K562 (cell line): Measurements from ENCODE around the gene C5AR2. TPM values are rescaled to one million over a fixed set of nuclear protein-coding genes. Genes with fewer than 3 reads are reported as not detected.

Experiments used
- ATAC-seq: fragments of 200-7000 bp; cut with Tn5 transposase; 3 replicates; pipeline ENCODE4 v1.9.1; 2020; ENCODE audit warnings: moderate library complexity
- BruUV-seq: library from RNA; stranded (reverse); fragments of 400-500 nt; replicated peaks from 2 replicates; lab custom pipeline; 2021; lab: Mats Ljungman, UMichigan
- CTCF ChIA-PET: fragments of 300-600 bp; formaldehyde crosslinking; extraction: SDS; loops from one replicate; lab custom pipeline; 2021; ENCODE audit warnings: low intra/inter-chr PET ratio; lab: Yijun Ruan, JAX
- POLR2A ChIA-PET: fragments of 300-600, 350-650 bp; sonication (Branson Sonifier 250); formaldehyde crosslinking; extraction: SDS; loops from one replicate; lab custom pipeline; 2021; ENCODE audit warnings: antibody characterized with exemption, inconsistent platforms; lab: Yijun Ruan, JAX
- DNase-seq, 4 experiments: peaks; one replicate each; pipeline versions ENCODE4 v3.0.0 to v3.0.0-alpha.2; 2011 to 2018; ENCODE audit warnings: low spot score in 3 of 4, mixed read lengths in 3 of 4; ENCODE audit errors: extremely low read depth in 1 of 4
- FAIRE-seq: peaks from 2 replicates; lab custom pipeline; 2011; peaks lifted over from hg19 to GRCh38; lab: Jason Lieb, UNC
- H2AFZ ChIP-seq: 2 replicates; pipeline ENCODE4 v1.6.0; 2011; ENCODE audit warnings: low read depth, low read length, control low read depth, inconsistent platforms
- H3K27ac ChIP-seq: fragments of 200-600 bp; 3 replicates; pipeline ENCODE4 v1.8.0; 2011; ENCODE audit warnings: low read depth, mild to moderate bottlenecking, control low read depth, inconsistent platforms, low read length, moderate library complexity, mixed read lengths; ENCODE audit errors: extremely low read depth
- H3K27me3 ChIP-seq, 2 experiments: fragments of 300-600 bp in 1 of 2; 2 replicates in 1 of 2; 3 replicates in 1 of 2; pipeline versions ENCODE4 v1.6.0 to v1.8.0; 2011; ENCODE audit warnings: inconsistent platforms in 2 of 2, low read length in 2 of 2, mild to moderate bottlenecking in 1 of 2, mixed read lengths in 1 of 2, moderate library complexity in 1 of 2; ENCODE audit not compliant: control insufficient read depth in 2 of 2, insufficient read depth in 2 of 2
- H3K36me3 ChIP-seq: fragments of 300-600 bp; 3 replicates; pipeline ENCODE4 v1.8.0; 2011; ENCODE audit warnings: mild to moderate bottlenecking, low read length, inconsistent platforms; ENCODE audit not compliant: control insufficient read depth, insufficient read depth
- H3K4me1 ChIP-seq, 2 experiments: fragments of 200-600 bp in 1 of 2; replicated peaks in 1 of 2; 2 replicates in 1 of 2; 3 replicates in 1 of 2; pipeline versions ENCODE4 v1.5.1 to v1.8.0; 2011; ENCODE audit warnings: inconsistent platforms in 2 of 2, low read length in 2 of 2, mild to moderate bottlenecking in 1 of 2, mixed read lengths in 1 of 2, moderate library complexity in 1 of 2; ENCODE audit not compliant: control insufficient read depth in 2 of 2, insufficient read depth in 2 of 2
- H3K4me2 ChIP-seq: 2 replicates; pipeline ENCODE4 v1.6.1; 2011; ENCODE audit warnings: low read length, control low read depth, inconsistent platforms, mixed read lengths; ENCODE audit not compliant: insufficient read depth
- H3K4me3 ChIP-seq: fragments of 200-600 bp; sonication (generic), shearing (Covaris generic); 2 replicates; pipeline ENCODE4 v1.5.1; 2016; ENCODE audit warnings: control low read depth, inconsistent platforms
- H3K79me2 ChIP-seq: fragments of 200-600 bp; 3 replicates; pipeline ENCODE4 v1.8.0; 2011; ENCODE audit warnings: low read length, inconsistent platforms; ENCODE audit not compliant: control insufficient read depth, insufficient read depth
- H3K9ac ChIP-seq, 2 experiments: 2 replicates each; pipeline versions ENCODE4 v1.6.0 to v1.6.1; 2011; ENCODE audit warnings: low read depth in 2 of 2, low read length in 2 of 2, control low read depth in 1 of 2, inconsistent platforms in 1 of 2, mild to moderate bottlenecking in 1 of 2, mixed read lengths in 1 of 2; ENCODE audit not compliant: insufficient read depth in 1 of 2
- H3K9me1 ChIP-seq: one replicate; pipeline ENCODE4 v1.6.0; 2011; ENCODE audit warnings: inconsistent platforms, mild to moderate bottlenecking, low read length, moderate library complexity; ENCODE audit not compliant: control insufficient read depth, insufficient read depth
- H3K9me3 ChIP-seq: replicated peaks from 2 replicates; pipeline ENCODE4 v1.5.1; 2011; ENCODE audit warnings: low read depth, low read length, inconsistent platforms; ENCODE audit not compliant: control insufficient read depth, insufficient read depth
- H4K20me1 ChIP-seq: replicated peaks from 2 replicates; pipeline ENCODE4 v1.6.1; 2011; ENCODE audit warnings: low read length, inconsistent platforms, mixed read lengths; ENCODE audit not compliant: control insufficient read depth, insufficient read depth
- FOXA3 ChIP-seq, 2 experiments: fragments of 450-650 bp in 1 of 2; sonication (generic) in 1 of 2; formaldehyde crosslinking; IDR thresholded peaks in 1 of 2; conservative IDR thresholded peaks in 1 of 2; 2 replicates each; pipeline versions ENCODE4 v1.4.0 to v1.8.0; 2020 to 2022; ENCODE audit warnings: mild to moderate bottlenecking in 2 of 2, missing genetic modification reagents in 1 of 2
- FOXP1 ChIP-seq: sonication (generic); formaldehyde crosslinking; IDR thresholded peaks from 2 replicates; pipeline ENCODE4 v1.8.0; 2022; ENCODE audit warnings: mild to moderate bottlenecking, missing genetic modification reagents
- JUNB ChIP-seq: fragments of 450-650 bp; formaldehyde crosslinking; conservative IDR thresholded peaks from 2 replicates; pipeline ENCODE4 v1.4.0; 2020; ENCODE audit warnings: mild to moderate bottlenecking
- NFIX ChIP-seq: fragments of 250-450 bp; sonication (Bioruptor Pico); IDR thresholded peaks from 2 replicates; pipeline ENCODE4 v1.4.0; 2020; ENCODE audit warnings: low read depth, mild to moderate bottlenecking, moderate library complexity
- PTBP1 ChIP-seq: fragments of 200-400 bp; formaldehyde crosslinking; IDR thresholded peaks from 2 replicates; pipeline ENCODE4 v1.6.1; 2017; ENCODE audit warnings: low read depth, low read length
- RBM25 ChIP-seq: fragments of 200-400 bp; formaldehyde crosslinking; IDR thresholded peaks from 2 replicates; pipeline ENCODE4 v1.6.1; 2018; ENCODE audit warnings: low read length, low read depth, moderate library complexity; ENCODE audit not compliant: severe bottlenecking
- SMARCA5 ChIP-seq: fragments of 450-650 bp; IDR thresholded peaks from 2 replicates; pipeline ENCODE4 v1.6.1; 2016
- SP2 ChIP-seq: IDR thresholded peaks from 2 replicates; pipeline ENCODE4 v1.6.1; 2011; ENCODE audit warnings: mild to moderate bottlenecking, low read depth, low read length, moderate library complexity; ENCODE audit not compliant: poor library complexity, severe bottlenecking; ENCODE audit errors: extremely low read depth
- ZFP36 ChIP-seq: fragments of 150-350 bp; IDR thresholded peaks from 2 replicates; pipeline ENCODE4 v1.6.1; 2018; ENCODE audit warnings: low read length, low read depth; ENCODE audit not compliant: partially characterized antibody
- WGBS: fragments of 100-300 bp; shearing (Covaris generic); methylation state at CpG from one replicate; pipeline ENCODE4 v1.1.6; 2016; ENCODE audit warnings: low coverage, mixed read lengths; ENCODE audit not compliant: insufficient coverage; ENCODE audit errors: missing lambda C conversion rate; 5-methylcytosine and 5-hydroxymethylcytosine counted together
- in situ Hi-C: fragments of 300-500 bp; cut with MboI; formaldehyde crosslinking; loops from 4 replicates; pipeline ENCODE4 v1.15.0; 2018; ENCODE audit warnings: inconsistent platforms, mixed read lengths
- intact Hi-C: fragments of 100-400 bp; cut with micrococcal nuclease; formaldehyde crosslinking; loops from 2 replicates; pipeline ENCODE4 v1.14.2; 2022
- polyA plus RNA-seq, 8 experiments: library from polyadenylated mRNA; depleted of rRNA in 4 of 8; stranded (reverse) in 5 of 8; unstranded in 3 of 8; fragments of >200 nt; fragmentation: Nextera tagmentation in 2 of 8; fragmentation: Illumina TruSeq in 1 of 8; extraction: Ambion mirVana in 2 of 8; extraction: Trizol in 1 of 8; gene quantifications; 2 replicates each; pipeline versions ENCODE4 v1.2.1 to v1.2.3, GENCODE V29; 2011 to 2014; ENCODE audit warnings: inconsistent platforms in 1 of 8, missing spikeins in 1 of 8
- total RNA-seq, 7 experiments: library from RNA; depleted of rRNA in 6 of 7; stranded (reverse); fragments of >200 nt in 6 of 7; fragmentation: Illumina TruSeq in 2 of 7; extraction: Trizol in 2 of 7; gene quantifications; 2 replicates each; pipeline versions ENCODE4 v1.2.1 to v1.2.3, GENCODE V29; 2011 to 2021; ENCODE audit warnings: low replicate concordance in 1 of 7
- TF ChIP-seq, protein P1 (sequence below): fragments of 450-650 bp; IDR thresholded peaks from 2 replicates; pipeline ENCODE4 v1.6.1; 2016; ENCODE audit warnings: low read depth
- TF ChIP-seq, protein P2 (sequence below): fragments of 450-650 bp; conservative IDR thresholded peaks from 2 replicates; pipeline ENCODE4 v1.6.1; 2016; ENCODE audit warnings: missing genetic modification characterization, low read depth, mild to moderate bottlenecking, missing compliant biosample characterization, moderate library complexity
- TF ChIP-seq, protein P3 (sequence below): sonication (generic); formaldehyde crosslinking; IDR thresholded peaks from 2 replicates; pipeline ENCODE4 v1.9.0; 2022; ENCODE audit warnings: mild to moderate bottlenecking, missing genetic modification reagents

Gene C5AR2
- total and polyA plus RNA-seq, 9 of the 15 experiments (the other 6 are each of a cell fraction or from before 2014, with no cell fraction given), result 0.01 to 1.1 (median 0.13) TPM

DNA sequence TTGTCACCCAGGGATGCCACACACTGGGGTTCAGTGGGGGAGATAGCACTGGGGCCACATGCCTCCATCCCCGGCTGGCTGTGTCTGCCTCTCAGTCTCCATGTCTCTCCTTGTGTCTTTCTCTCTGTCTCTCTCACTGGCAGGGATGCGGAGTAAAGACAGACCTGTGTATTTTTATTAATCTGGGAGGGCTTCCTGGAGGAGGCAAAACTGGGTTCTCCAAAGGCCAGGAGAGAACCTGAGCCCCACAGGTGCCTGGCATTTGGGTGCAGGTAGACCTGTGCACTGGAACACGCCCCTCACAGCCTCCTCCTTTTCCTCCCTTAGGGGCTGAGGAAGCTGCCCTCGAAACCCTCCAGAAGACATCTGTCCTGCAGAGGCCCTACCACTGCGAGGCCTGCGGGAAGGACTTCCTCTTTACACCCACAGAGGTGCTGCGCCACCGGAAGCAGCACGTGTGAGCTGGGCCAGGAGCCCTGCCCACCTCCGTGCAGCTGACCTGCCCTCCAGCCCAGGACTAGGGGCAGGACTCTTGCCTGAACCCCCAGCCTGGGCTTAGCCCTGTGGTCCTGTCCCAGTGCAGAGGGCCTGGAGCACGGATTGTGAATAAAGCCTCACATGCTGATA, 49.8 kb downstream of the C5AR2 start:
- no peak overlapping the region for H3K4me3 ChIP-seq
- H3K27ac ChIP-seq, result no peak overlapping the region
- CTCF ChIA-PET, result no interaction called here
- H3K4me1 ChIP-seq, result peaks cover 7 to 22% of the 10 kb centered on the region in 2 experiments; a peak in 4 of 5 replicates
- H2AFZ ChIP-seq, result no peak overlapping the region
- no peaks in the 10 kb centered on the region for H3K79me2 ChIP-seq
- no peaks in the 10 kb centered on the region for H3K9me1 ChIP-seq
- WGBS, result 84% methylated on average over 11 of the region's 11 CpGs
- ATAC-seq (no peak; the same call in 2 of the 3 replicates), DNase-seq (no peak), FAIRE-seq (no peak)
- in situ Hi-C loops (no loop called here), intact Hi-C loops (no loop called here)
- peak overlapping the region in 1 of 2 experiments; percentile 71; a peak in 2 of 4 replicates for H3K9ac ChIP-seq
- H3K4me2 ChIP-seq, result no peak overlapping the region
- H3K9me3 ChIP-seq, result no peaks in the 10 kb centered on the region
- H3K36me3 ChIP-seq, result peaks cover 55% of the 10 kb centered on the region; the same call in 2 of the 3 replicates
- peaks cover 2 to 8% of the 10 kb centered on the region in 2 experiments; a peak in 3 of 5 replicates for H3K27me3 ChIP-seq
- H4K20me1 ChIP-seq, result peaks cover 5% of the 10 kb centered on the region; the same call in 1 of the 2 replicates
- POLR2A ChIA-PET, result interaction anchor here (0.8 to 1.5 kb wide), 2 partner anchors 11 to 65 kb away, joined by 3 read pairs; no protein-coding TSS in a partner anchor
- BruUV-seq, result no TSS peak
- peak; percentile 51; the same call in 1 of the 2 replicates for TF ChIP-seq SMARCA5
- TF ChIP-seq NFIX (CRISPR knock-in tag), result no peak
- 0 out of 2 replicates have a peak, but pooled peaks have one; percentile 72 for TF ChIP-seq PTBP1
- TF ChIP-seq, protein P1, sequence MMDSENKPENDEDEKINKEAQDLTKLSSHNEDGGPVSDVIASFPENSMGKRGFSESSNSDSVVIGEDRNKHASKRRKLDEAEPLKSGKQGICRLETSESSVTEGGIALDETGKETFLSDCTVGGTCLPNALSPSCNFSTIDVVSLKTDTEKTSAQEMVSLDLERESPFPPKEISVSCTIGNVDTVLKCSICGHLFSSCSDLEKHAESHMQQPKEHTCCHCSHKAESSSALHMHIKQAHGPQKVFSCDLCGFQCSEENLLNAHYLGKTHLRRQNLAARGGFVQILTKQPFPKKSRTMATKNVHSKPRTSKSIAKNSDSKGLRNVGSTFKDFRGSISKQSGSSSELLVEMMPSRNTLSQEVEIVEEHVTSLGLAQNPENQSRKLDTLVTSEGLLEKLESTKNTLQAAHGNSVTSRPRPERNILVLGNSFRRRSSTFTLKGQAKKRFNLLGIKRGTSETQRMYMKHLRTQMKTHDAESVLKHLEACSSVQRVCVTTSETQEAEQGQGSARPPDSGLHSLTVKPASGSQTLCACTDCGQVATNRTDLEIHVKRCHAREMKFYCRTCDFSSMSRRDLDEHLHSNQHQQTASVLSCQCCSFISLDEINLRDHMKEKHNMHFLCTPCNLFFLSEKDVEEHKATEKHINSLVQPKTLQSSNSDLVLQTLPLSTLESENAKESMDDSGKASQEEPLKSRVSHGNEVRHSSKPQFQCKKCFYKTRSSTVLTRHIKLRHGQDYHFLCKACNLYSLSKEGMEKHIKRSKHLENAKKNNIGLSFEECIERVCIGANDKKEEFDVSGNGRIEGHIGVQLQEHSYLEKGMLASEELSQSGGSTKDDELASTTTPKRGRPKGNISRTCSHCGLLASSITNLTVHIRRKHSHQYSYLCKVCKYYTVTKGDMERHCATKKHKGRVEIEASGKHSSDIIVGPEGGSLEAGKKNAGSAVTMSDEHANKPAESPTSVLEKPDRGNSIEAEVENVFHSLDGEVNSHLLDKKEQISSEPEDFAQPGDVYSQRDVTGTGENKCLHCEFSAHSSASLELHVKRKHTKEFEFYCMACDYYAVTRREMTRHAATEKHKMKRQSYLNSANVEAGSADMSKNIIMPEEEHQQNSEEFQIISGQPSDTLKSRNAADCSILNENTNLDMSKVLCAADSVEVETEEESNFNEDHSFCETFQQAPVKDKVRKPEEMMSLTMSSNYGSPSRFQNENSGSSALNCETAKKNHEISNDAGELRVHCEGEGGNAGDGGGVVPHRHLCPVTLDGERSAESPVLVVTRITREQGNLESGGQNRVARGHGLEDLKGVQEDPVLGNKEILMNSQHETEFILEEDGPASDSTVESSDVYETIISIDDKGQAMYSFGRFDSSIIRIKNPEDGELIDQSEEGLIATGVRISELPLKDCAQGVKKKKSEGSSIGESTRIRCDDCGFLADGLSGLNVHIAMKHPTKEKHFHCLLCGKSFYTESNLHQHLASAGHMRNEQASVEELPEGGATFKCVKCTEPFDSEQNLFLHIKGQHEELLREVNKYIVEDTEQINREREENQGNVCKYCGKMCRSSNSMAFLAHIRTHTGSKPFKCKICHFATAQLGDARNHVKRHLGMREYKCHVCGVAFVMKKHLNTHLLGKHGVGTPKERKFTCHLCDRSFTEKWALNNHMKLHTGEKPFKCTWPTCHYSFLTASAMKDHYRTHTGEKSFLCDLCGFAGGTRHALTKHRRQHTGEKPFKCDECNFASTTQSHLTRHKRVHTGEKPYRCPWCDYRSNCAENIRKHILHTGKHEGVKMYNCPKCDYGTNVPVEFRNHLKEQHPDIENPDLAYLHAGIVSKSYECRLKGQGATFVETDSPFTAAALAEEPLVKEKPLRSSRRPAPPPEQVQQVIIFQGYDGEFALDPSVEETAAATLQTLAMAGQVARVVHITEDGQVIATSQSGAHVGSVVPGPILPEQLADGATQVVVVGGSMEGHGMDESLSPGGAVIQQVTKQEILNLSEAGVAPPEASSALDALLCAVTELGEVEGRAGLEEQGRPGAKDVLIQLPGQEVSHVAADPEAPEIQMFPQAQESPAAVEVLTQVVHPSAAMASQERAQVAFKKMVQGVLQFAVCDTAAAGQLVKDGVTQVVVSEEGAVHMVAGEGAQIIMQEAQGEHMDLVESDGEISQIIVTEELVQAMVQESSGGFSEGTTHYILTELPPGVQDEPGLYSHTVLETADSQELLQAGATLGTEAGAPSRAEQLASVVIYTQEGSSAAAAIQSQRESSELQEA, result no peak
- TF ChIP-seq SP2, result no peak
- TF ChIP-seq, protein P2, sequence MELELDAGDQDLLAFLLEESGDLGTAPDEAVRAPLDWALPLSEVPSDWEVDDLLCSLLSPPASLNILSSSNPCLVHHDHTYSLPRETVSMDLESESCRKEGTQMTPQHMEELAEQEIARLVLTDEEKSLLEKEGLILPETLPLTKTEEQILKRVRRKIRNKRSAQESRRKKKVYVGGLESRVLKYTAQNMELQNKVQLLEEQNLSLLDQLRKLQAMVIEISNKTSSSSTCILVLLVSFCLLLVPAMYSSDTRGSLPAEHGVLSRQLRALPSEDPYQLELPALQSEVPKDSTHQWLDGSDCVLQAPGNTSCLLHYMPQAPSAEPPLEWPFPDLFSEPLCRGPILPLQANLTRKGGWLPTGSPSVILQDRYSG, result no peak
- TF ChIP-seq ZFP36, result peak; percentile 98
- no peak for TF ChIP-seq FOXP1
- peak; percentile 82 for TF ChIP-seq RBM25
- TF ChIP-seq FOXA3 (CRISPR knock-in tag; conservative IDR thresholded peaks at IDR 0.05 in 1 of 2, IDR thresholded peaks at IDR 0.05 in 1 of 2), result no peak
- no peak for TF ChIP-seq JUNB
- TF ChIP-seq, protein P3, sequence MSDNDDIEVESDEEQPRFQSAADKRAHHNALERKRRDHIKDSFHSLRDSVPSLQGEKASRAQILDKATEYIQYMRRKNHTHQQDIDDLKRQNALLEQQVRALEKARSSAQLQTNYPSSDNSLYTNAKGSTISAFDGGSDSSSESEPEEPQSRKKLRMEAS, result peak; percentile 46; the same call in 1 of the 2 replicates
